ENCODE data around the gene CHRNG.

DNA sequence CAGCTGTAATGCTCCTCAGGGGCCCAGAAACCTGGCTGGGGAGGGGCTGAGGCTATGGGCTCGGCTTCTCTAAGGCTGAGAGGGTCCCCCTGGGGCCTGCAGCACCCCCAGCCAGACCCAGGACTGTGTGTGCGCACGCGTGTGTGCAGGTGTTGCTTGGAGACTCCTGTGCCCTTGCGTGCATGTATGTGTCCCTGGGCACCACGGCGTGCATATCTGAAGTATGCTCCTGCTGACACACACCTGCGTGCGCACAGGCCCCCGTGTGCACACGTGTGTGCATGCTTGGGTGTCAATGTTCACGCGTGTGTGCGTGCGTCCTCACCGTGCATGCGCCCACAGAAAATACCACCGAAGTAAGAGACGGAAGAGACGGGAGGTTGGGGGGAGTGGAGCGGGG lies 37.0 kb upstream of the CHRNG start:
- TF ChIP-seq ZC3H11A (IDR thresholded peaks at IDR 0.05) (no peak), KDM5A (IDR thresholded peaks at IDR 0.05) (no peak), POLR2A (IDR thresholded peaks at IDR 0.05; ENCODE audit: low read length) (no peak), RFX5 (IDR thresholded peaks at IDR 0.05) (no peak), PHF8 (IDR thresholded peaks at IDR 0.05; ENCODE audit: borderline replicate concordance, low read depth) (no peak), JUNB (IDR thresholded peaks at IDR 0.05) (no peak), RAD21 (conservative IDR thresholded peaks at IDR 0.05 in 1 of 2, IDR thresholded peaks at IDR 0.05 in 1 of 2) (no peak)
- TF ChIP-seq, protein P1, sequence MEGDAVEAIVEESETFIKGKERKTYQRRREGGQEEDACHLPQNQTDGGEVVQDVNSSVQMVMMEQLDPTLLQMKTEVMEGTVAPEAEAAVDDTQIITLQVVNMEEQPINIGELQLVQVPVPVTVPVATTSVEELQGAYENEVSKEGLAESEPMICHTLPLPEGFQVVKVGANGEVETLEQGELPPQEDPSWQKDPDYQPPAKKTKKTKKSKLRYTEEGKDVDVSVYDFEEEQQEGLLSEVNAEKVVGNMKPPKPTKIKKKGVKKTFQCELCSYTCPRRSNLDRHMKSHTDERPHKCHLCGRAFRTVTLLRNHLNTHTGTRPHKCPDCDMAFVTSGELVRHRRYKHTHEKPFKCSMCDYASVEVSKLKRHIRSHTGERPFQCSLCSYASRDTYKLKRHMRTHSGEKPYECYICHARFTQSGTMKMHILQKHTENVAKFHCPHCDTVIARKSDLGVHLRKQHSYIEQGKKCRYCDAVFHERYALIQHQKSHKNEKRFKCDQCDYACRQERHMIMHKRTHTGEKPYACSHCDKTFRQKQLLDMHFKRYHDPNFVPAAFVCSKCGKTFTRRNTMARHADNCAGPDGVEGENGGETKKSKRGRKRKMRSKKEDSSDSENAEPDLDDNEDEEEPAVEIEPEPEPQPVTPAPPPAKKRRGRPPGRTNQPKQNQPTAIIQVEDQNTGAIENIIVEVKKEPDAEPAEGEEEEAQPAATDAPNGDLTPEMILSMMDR (IDR thresholded peaks at IDR 0.05): no peak

Data from A549 (cell line).